ENCODE measurements around the gene CROCC2. TPM values are rescaled to one million over a fixed set of nuclear protein-coding genes. Genes with fewer than 3 reads are reported as not detected.

Gene CROCC2
- total and polyA plus RNA-seq, 2 donors (not counting 1 experiment from before 2014, with no cell fraction given) = not detected

- Mint-ChIP-seq H3K9me3 (ENCODE audit: insufficient read depth) (peaks cover 11% of the 10 kb centered on the region), H3K27me3 (peaks cover 11% of the 10 kb centered on the region), H3K4me3 (no peak overlapping the region), H3K4me1 (peaks cover 11% of the 10 kb centered on the region), H3K27ac (no peak overlapping the region)
- Histone ChIP-seq H4K20me1 (ENCODE audit: control insufficient read depth, insufficient read depth, low read length, poor library complexity, severe bottlenecking) (no peaks in the 10 kb centered on the region), H3K4me3 (ENCODE audit: control extremely low read depth in 1 of 5, extremely low read depth in 1 of 5, insufficient read depth in 1 of 5, low read depth in 2 of 5, low read length in 4 of 5) (no peak overlapping the region), H2AFZ (ENCODE audit: insufficient read depth, low read depth, low read length, poor library complexity, severe bottlenecking) (no peak overlapping the region), H3K9me3 (ENCODE audit: control extremely low read depth in 1 of 3, control insufficient read depth in 2 of 3, insufficient read depth in 1 of 3, low read length in 2 of 3) (peaks cover 1 to 37% (median 19%) of the 10 kb centered on the region in 3 donors), H3K4me1 (ENCODE audit: control insufficient read depth in 2 of 2, insufficient read depth in 2 of 2, low read length in 2 of 2) (peaks cover 10 to 11% of the 10 kb centered on the region in 2 donors), H3K27ac (ENCODE audit: low read length in 2 of 2) (no peak overlapping the region), H3K9ac (ENCODE audit: low read length) (no peak overlapping the region), H3K4me2 (replicated peaks; ENCODE audit: low read depth, low read length, poor library complexity, severe bottlenecking) (no peak overlapping the region), H3K36me3 (replicated peaks in 1 of 2; ENCODE audit: control extremely low read depth in 1 of 2, control insufficient read depth in 1 of 2, extremely low read depth in 1 of 2, insufficient read depth in 2 of 2, low read length in 1 of 2) (no peaks in the 10 kb centered on the region), H3K27me3 (replicated peaks in 1 of 4; ENCODE audit: control extremely low read depth in 1 of 4, control insufficient read depth in 3 of 4, insufficient read depth in 4 of 4, low read length in 3 of 4) (peaks cover 0 to 22% (median 4%) of the 10 kb centered on the region in 4 experiments), H3K79me2 (ENCODE audit: control insufficient read depth, insufficient read depth, low read length) (no peaks in the 10 kb centered on the region)
- intact Hi-C loops (cut with micrococcal nuclease) = no loop called here
- no peak for DNase-seq
- ChIA-PET CTCF (interaction anchor here (0.9 kb wide), 1 partner anchor 72 kb away, joined by 4 read pairs; no protein-coding TSS in a partner anchor), POLR2A (no interaction called here)
- WGBS (ENCODE audit: insufficient coverage) = no CpG with 5 or more reads among the region's 7 CpGs
- no peak for TF ChIP-seq EZH2 (IDR thresholded peaks at IDR 0.05; ENCODE audit: borderline replicate concordance, insufficient read depth, low read depth, low read length, poor library complexity, severe bottlenecking)
- TF ChIP-seq CTCF (IDR thresholded peaks at IDR 0.05) = no peak
- ATAC-seq (ENCODE audit: low read depth) = no peak
These were observed 101.0 kb downstream of the CROCC2 start for GRCh38 chr2:241007111-241007510.

GRCh38 chr2:241007880-241008710, 102.0 kb downstream of the CROCC2 start:
- Histone ChIP-seq H3K9me3 (ENCODE audit: control extremely low read depth in 1 of 3, control insufficient read depth in 2 of 3, insufficient read depth in 1 of 3, low read length in 2 of 3) (peaks cover 1 to 28% (median 19%) of the 10 kb centered on the region in 3 donors), H3K4me1 (ENCODE audit: control insufficient read depth in 2 of 2, insufficient read depth in 2 of 2, low read length in 2 of 2) (peaks cover 10 to 11% of the 10 kb centered on the region in 2 donors), H3K27ac (ENCODE audit: low read length in 2 of 2) (no peak overlapping the region), H3K79me2 (ENCODE audit: control insufficient read depth, insufficient read depth, low read length) (no peaks in the 10 kb centered on the region), H3K27me3 (replicated peaks in 1 of 4; ENCODE audit: control extremely low read depth in 1 of 4, control insufficient read depth in 3 of 4, insufficient read depth in 4 of 4, low read length in 3 of 4) (peaks cover 0 to 22% (median 4%) of the 10 kb centered on the region in 4 experiments), H3K4me3 (ENCODE audit: control extremely low read depth in 1 of 5, extremely low read depth in 1 of 5, insufficient read depth in 1 of 5, low read depth in 2 of 5, low read length in 4 of 5) (no peak overlapping the region), H3K4me2 (replicated peaks; ENCODE audit: low read depth, low read length, poor library complexity, severe bottlenecking) (no peak overlapping the region), H3K36me3 (replicated peaks in 1 of 2; ENCODE audit: control extremely low read depth in 1 of 2, control insufficient read depth in 1 of 2, extremely low read depth in 1 of 2, insufficient read depth in 2 of 2, low read length in 1 of 2) (no peaks in the 10 kb centered on the region), H3K9ac (ENCODE audit: low read length) (no peak overlapping the region), H4K20me1 (ENCODE audit: control insufficient read depth, insufficient read depth, low read length, poor library complexity, severe bottlenecking) (no peaks in the 10 kb centered on the region), H2AFZ (ENCODE audit: insufficient read depth, low read depth, low read length, poor library complexity, severe bottlenecking) (no peak overlapping the region)
- CTCF ChIA-PET = no interaction called here
- Mint-ChIP-seq H3K9me3 (ENCODE audit: insufficient read depth) (peaks cover 11% of the 10 kb centered on the region), H3K27me3 (peaks cover 11% of the 10 kb centered on the region), H3K27ac (no peak overlapping the region), H3K4me1 (peaks cover 11% of the 10 kb centered on the region), H3K4me3 (no peak overlapping the region)
- intact Hi-C loops (cut with micrococcal nuclease) = no loop called here
- whole genome bisulfite sequencing (ENCODE audit: insufficient coverage) = 87% methylated on average over 18 of the region's 20 CpGs
- no peak for ATAC-seq (ENCODE audit: low read depth)
- DNase-seq = no peak
- POLR2A ChIA-PET = no interaction called here
- TF ChIP-seq EZH2 (IDR thresholded peaks at IDR 0.05; ENCODE audit: borderline replicate concordance, insufficient read depth, low read depth, low read length, poor library complexity, severe bottlenecking) (no peak), CTCF (IDR thresholded peaks at IDR 0.05) (no peak)

Measured in B cell (primary cell).